ENCODE data around the gene MGAT4B.

MGAT4B gene

GRCh38 chr5:179820127-179820482 is 13.4 kb upstream of the MGAT4B start:
- no peak for TF ChIP-seq CTCF (IDR thresholded peaks at IDR 0.05; ENCODE audit: low read depth, low read length)
- peak overlapping the region; percentile 98 for H3K4me3 ChIP-seq (ENCODE audit: low read depth, low read length)

GRCh38 chr5:179819296-179820126 is 12.8 kb upstream of the MGAT4B start:
- TF ChIP-seq CTCF (IDR thresholded peaks at IDR 0.05; ENCODE audit: low read depth, low read length), result no peak
- no peak overlapping the region for H3K4me3 ChIP-seq (ENCODE audit: low read depth, low read length)

DNA sequence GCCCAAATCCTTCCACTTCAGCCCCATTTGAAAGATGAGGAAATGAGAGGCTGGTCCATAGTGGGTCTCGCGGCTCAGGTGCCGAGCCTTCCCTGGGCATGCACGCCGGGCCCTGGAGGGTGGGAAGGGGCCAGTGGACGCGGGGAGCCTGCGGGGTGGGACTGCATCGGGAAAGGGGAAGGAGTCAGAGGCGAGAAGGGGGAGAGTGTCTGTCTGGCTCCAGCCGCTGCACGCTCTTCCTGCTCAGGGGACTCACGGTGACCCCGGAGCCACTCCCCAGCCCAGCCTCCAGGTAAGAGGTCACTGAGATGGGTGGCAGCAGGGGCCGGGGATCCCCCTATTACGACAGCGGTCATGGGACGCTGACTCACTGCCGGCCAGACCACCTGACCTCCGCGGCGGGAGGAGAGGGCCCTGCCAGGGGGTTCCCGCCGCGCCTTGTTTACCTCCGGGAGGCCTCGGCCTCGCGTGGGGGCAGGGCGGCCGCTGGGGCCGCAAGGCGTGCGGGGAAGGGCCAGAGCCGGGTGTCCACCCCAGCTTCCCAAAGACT is 12.2 kb upstream of the MGAT4B start:
- no peak for TF ChIP-seq CTCF (IDR thresholded peaks at IDR 0.05; ENCODE audit: low read depth, low read length)
- peak overlapping the region; percentile 34 for H3K4me3 ChIP-seq (ENCODE audit: low read depth, low read length)

DNA sequence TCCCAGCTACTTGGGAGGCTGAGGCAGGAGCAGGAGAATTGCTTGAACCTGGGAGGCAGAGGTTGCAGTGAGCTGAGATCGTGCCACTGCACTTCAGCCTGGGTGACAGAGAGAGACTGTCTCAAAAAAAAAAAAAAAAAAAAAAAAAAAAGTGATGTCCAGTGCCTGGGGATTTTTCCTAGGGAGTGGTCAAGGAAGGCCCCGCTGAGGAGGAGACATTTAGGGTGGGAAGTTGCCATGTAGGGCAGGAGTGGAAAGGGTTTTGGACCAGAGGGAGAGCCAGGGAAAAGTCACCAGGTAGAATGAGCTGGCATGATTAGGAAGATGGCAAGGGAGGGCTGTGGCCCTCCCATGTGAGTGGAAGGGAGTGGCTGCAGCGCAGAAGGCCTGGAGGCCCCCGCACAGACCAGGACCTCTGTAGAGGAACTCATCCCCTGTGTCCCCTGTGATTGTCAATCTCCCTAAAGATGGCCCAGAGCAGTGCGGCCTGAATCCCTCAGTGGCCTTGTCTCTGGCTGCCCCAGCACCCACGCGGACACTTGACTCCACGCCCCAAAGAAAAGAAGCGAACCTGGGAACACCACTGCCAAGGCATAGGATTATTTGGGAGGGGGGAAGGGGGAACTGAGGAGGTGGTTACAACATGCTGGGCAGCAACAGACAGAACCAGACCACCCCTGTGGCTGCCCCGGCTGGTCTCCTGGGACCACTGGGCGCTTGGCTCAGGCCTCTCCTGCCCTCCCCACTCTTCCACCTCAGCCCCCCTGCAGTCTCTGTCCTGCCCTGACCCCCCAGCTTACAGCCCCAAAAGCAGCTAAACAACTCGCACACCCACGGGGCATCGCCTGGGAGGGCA is 11.5 kb upstream of the MGAT4B start:
- peak overlapping the region; percentile 34; the same call in 1 of the 2 replicates for H3K4me3 ChIP-seq (ENCODE audit: low read depth, low read length)
- TF ChIP-seq CTCF (IDR thresholded peaks at IDR 0.05; ENCODE audit: low read depth, low read length), result no peak

DNA sequence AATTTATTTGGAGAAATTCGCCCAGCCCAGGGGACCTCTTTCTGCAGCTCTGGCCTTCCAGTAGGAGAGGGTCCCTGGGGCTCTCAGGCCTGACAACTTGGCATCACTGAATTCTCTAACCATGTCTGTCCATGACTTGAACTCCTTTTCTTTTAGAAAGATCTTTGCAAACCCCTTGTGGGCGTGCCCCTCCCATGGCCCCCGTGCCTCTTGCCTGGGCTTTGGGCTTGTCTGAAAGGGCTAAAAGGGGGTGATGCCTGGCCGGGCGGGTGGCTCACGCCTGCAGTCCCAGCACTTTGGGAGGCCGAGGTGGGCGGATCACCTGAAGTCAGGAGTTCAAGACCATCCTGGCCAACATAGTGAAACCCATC is 10.8 kb upstream of the MGAT4B start:
- no peak for TF ChIP-seq CTCF (IDR thresholded peaks at IDR 0.05; ENCODE audit: low read depth, low read length)
- H3K4me3 ChIP-seq (ENCODE audit: low read depth, low read length), result no peak overlapping the region

DNA sequence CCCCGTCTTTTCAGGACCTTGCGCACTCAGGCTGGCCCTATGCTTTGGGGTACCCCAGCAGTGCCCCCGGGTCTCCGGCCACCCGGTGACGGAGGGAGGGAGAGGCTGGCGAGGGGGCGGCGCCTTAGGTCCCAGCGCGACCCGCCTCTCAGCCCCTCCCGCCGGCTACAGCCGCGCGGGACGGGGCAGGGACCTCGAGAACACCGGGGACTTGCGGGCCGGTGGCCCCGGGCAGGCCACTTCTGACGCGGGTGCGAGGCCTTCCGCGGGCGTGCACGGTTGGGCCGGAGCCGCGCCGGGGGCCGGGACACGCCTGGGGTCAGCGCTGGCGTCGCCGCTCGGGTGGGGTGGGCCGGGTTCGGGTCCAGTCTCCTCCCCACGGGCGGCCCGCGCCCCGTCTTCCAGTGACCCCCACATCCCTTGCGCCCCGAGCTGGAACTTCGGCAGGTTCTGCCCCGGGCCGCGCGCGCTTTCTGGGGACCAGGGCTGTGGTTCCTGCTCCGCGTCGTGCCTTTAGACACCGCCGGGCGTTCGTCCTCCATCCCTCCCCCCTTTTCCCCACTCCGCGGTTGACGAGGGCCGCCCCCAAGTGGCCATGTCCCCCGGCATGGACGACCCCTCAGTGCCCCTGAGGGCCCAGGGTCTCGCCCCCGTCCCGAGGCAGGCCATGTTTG is 10.3 kb upstream of the MGAT4B start:
- TF ChIP-seq CTCF (IDR thresholded peaks at IDR 0.05; ENCODE audit: low read depth, low read length), result no peak
- no peak overlapping the region for H3K4me3 ChIP-seq (ENCODE audit: low read depth, low read length)

Data from WI38 (cell line).